Activated naive CD4-positive, alpha-beta T cell treated with anti-CD3 and anti-CD28 coated beads, Interleukin-2, amount 50 U/mL, for 24 hours (primary cell): ENCODE results near the gene TCP11L2.
"Not testable (repeated sequence)": the region's sequence is repeated elsewhere in the genome, so short reads cannot be mapped to it uniquely, and the experiment has no call there.

Source experiments
- H3K27ac Mint-ChIP-seq: one replicate; pipeline ENCODE4 v1.8.0; 2021; ENCODE audit warnings: mild to moderate bottlenecking, mixed read lengths
- H3K27me3 Mint-ChIP-seq: one replicate; pipeline ENCODE4 v1.8.0; 2021; ENCODE audit warnings: mixed read lengths
- H3K36me3 Mint-ChIP-seq: one replicate; pipeline ENCODE4 v1.8.0; 2021; ENCODE audit warnings: mixed read lengths
- H3K4me1 Mint-ChIP-seq: one replicate; pipeline ENCODE4 v1.8.0; 2021; ENCODE audit warnings: mixed read lengths
- H3K4me3 Mint-ChIP-seq: one replicate; pipeline ENCODE4 v1.8.0; 2021; ENCODE audit warnings: mild to moderate bottlenecking, mixed read lengths
- H3K9me3 Mint-ChIP-seq: one replicate; pipeline ENCODE4 v1.8.0; 2021; ENCODE audit warnings: mixed read lengths

The TCP11L2 gene

DNA sequence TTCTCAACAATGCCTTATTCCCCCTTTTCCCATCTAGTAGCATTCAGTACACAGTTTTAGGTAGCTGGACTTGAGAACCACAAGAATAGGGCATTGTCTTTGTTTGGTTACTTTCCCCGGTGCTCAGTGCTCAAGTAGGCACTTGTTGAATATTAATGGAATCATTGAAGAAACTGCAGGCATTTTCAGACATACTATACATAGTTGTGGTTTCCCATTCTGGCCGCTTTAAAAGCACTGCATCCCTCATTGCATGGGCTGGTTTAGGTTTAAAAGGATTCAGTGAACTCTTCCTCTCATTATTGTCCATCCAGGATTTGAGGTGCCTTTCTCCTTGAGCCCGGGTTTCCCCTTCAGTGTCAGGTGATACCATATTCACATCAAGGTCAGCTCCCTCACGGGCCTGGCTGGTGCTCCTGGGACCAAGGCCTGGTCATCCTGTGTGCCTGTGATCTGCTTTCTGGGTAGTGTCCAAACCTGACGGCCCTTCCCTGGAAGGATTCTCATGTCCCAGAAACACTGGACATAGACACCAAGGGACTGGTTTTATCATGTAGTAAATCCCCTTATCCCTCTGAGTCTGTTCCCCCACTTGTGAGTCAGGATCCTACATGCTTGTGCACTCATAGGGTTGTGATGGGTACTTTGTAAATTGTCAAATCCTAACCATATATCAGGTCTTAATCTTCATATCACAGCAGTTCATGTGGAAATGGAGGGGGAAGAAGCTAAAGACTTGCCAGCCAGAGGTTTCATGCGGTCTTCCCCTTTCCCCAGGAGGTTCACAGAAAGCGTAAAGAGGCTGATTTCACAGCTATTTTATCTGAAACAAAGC, 7.4 kb downstream of the TCP11L2 start:
- Mint-ChIP-seq H3K4me3 (no peak overlapping the region), H3K27ac (peak overlapping the region; percentile 74), H3K36me3 (peaks cover 11% of the 10 kb centered on the region), H3K9me3 (no peaks in the 10 kb centered on the region), H3K4me1 (peaks cover 69% of the 10 kb centered on the region), H3K27me3 (no peaks in the 10 kb centered on the region)

DNA sequence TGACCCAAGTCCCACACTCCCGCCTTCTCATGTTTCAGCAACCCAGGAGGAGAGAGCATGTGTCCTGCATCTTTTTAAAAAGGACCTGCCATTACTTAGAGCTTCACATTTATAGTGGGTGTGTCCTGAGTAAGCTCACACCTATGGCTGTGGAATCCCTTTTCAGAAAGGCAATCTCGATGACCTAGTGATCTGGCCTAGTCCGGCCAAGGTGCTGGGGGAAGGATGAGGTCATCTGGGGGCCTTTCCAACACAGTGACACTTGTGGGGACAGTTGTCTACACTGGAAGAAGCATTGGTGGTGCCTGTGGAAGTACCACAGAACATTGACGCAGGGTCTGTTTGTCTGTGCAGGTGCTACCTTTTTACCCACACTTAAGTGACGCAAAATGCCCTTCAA, 8.2 kb downstream of the TCP11L2 start:
- Mint-ChIP-seq H3K27me3 (no peaks in the 10 kb centered on the region), H3K27ac (peak overlapping the region; percentile 66), H3K4me3 (no peak overlapping the region), H3K36me3 (peaks cover 18% of the 10 kb centered on the region), H3K9me3 (no peaks in the 10 kb centered on the region), H3K4me1 (peaks cover 67% of the 10 kb centered on the region)

DNA sequence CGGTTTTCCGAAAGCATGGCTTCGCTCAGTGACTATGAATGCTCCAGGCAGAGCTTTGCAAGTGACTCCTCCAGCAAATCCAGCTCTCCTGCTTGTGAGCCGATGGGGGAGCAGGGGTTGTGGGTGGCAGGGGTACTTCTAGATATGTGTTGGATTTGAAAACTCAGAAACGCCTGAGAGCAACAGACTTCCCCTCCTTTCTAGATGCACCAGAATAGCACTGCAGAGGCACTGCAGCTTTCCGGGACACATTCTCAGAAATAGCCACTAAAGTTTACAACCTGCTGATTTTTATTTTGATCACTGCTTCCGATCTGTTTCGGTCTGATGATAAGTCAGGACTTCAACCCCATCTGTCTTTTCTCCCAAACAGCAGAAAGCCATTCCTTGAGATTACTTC, 8.6 kb downstream of the TCP11L2 start:
- H3K4me3 Mint-ChIP-seq: no peak overlapping the region
- H3K27ac Mint-ChIP-seq: peak overlapping the region; percentile 82

DNA sequence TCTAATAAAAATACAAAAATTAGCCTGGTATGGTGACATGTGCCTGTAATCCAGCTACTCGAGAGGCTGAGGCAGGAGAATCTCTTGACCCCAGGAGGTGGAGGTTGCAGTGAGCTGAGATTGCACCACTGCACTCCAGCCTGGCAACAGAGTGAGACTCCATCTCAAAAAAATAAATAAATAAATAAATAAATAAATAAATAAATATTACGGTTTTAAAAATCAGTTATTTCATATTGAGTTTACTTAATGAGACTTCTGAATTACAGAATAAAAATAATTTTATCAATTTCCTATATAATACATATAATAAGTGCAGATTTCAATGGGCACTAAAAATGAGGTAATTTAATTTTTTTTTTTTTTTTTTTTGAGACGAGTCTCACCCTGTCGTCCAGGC, 10.9 kb downstream of the TCP11L2 start:
- not testable (repeated sequence) for H3K9me3 Mint-ChIP-seq, H3K27ac Mint-ChIP-seq, H3K4me3 Mint-ChIP-seq, H3K27me3 Mint-ChIP-seq
- Mint-ChIP-seq H3K36me3 (peaks cover 27% of the 10 kb centered on the region), H3K4me1 (peaks cover 50% of the 10 kb centered on the region)

More for the DNA sequence above, 8.6 kb downstream of the TCP11L2 start:
- Mint-ChIP-seq H3K4me1 (peaks cover 66% of the 10 kb centered on the region), H3K27me3 (no peaks in the 10 kb centered on the region), H3K9me3 (no peaks in the 10 kb centered on the region), H3K36me3 (peaks cover 18% of the 10 kb centered on the region)

DNA sequence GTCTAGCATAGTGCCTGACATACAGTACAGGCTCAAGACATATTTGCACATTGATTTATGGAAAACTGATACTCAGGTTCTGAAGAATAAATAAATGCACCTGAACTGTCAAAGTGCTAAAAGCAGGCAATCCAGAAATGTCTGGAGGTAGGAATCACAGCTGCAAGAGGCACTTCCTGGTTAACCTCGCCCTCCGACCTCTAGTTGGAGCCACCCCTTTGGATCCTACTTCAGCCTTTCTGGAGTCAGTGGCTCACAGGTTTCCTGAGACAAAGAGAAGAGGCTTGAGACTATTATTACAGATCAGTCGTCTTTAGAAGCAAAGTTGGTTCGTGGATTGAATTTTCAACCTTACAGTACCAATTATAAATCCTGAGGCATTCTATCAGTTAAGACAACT, 13.0 kb downstream of the TCP11L2 start:
- Mint-ChIP-seq H3K4me3 (no peak overlapping the region), H3K27me3 (no peaks in the 10 kb centered on the region), H3K27ac (peak overlapping the region; percentile 77), H3K4me1 (peaks cover 29% of the 10 kb centered on the region), H3K9me3 (no peaks in the 10 kb centered on the region), H3K36me3 (peaks cover 21% of the 10 kb centered on the region)

DNA sequence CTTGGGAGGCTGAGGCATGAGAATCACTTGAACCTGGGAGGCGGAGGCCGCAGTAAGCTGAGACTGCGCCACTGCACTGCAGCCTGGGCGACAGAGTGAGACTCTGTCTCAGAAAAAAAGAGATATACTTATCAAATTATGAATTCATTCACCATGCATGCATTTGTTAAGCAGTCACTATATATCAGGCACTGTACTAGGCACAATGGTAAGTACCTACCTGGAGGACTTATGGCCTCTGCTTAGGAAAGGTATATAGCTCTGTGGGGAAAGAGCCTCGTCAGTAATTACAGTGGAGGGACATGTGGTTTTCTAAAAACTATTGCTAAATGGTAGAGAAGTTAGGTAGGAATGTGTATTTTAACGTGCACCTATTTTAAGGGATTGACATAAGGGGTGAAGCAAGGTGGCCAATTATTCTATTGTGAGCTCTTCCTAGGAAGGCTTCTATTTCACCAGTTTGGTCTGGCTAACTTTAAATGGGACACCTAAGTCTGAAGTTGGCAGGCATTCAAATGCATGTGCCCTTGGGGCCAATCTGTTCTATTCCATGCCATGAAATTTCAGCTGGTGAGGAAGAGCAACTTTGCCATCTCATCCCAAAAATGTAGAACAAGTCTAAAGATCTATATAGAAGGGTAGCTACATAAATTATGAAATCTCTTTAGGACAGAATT, 15.0 kb downstream of the TCP11L2 start:
- H3K9me3 Mint-ChIP-seq: no peaks in the 10 kb centered on the region
- H3K4me3 Mint-ChIP-seq: no peak overlapping the region
- no peaks in the 10 kb centered on the region for H3K27me3 Mint-ChIP-seq
- H3K36me3 Mint-ChIP-seq: peaks cover 23% of the 10 kb centered on the region
- peaks cover 14% of the 10 kb centered on the region for H3K4me1 Mint-ChIP-seq
- no peak overlapping the region for H3K27ac Mint-ChIP-seq

DNA sequence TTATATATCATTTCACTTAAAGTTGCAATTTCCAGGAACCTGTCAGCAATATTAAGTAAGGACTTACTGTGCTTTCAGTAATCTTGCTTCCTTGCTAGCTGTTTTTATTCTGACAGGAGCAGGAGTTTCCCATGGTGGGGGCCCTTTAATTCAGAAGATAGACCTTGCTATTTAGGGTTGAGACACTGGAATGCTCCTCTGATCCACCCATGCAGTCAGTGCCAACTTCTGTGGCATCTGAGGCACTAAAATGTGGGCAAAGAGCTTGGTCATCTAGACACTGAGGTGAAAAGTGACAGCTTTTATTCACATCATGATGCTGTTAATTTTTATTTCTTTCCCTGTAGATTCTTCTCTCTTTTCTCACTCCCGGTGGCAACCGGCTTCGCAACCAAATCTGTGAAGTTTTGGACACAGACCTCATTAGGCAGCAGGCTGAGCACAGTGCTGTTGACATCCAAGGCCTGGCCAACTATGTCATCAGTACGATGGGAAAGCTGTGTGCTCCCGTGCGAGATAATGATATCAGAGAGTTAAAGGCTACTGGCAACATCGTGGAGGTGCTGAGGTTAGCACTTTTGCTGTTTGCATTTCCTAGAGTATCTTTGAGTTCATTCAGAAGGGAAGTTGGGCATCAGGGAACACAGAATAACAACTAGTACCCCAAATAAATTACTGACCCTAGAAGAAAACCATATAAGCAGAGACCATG, 18.8 kb downstream of the TCP11L2 start:
- Mint-ChIP-seq H3K9me3 (no peaks in the 10 kb centered on the region), H3K4me1 (peaks cover 8% of the 10 kb centered on the region), H3K27ac (no peak overlapping the region), H3K36me3 (peaks cover 24% of the 10 kb centered on the region), H3K27me3 (no peaks in the 10 kb centered on the region), H3K4me3 (no peak overlapping the region)

DNA sequence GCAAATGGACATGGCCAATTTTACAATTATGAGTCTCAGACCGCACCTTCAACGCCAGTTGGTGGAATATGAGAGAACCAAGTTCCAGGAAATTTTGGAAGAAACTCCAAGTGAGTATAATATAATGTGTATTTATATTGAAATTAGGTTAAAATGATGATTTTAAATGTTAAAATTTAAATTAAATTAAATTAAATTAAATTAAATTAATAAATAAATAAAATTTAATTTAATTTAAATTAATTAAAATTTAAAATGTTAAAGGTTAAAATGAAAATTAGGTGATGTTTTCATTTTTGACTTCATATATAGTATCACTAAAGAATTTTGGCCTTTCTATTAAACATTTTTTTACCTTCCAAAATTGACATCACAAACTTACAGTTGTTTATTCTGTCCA, 21.0 kb downstream of the TCP11L2 start:
- Mint-ChIP-seq H3K4me3 (no peak overlapping the region), H3K27ac (no peak overlapping the region), H3K4me1 (peaks cover 5% of the 10 kb centered on the region), H3K36me3 (peaks cover 16% of the 10 kb centered on the region), H3K9me3 (no peaks in the 10 kb centered on the region), H3K27me3 (no peaks in the 10 kb centered on the region)

DNA sequence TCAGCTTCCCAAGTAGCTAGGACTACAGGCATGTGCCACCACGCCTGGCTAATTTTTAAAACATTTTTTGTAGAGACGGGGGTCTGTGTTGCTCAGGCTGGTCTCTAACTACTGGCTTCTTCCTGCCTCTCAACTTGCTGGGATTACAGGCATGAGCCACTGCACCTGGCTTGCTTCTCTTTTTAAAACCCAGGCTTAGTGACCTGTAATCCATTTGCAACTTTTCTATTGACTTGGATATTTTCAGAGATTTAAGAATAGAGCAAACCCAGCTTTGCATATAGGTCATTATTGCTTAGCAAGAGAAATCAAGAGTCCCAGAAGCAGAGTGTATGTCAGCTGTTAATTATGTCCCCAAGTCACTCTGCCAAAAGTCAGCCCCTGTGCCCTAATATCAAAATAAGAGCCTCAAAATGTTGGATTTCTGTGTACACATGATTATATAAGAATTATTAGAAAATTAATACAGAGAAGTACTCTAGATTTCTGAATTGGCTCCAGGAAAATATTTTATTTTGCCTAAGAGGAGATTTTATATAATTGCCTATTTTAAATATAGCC, 24.9 kb downstream of the TCP11L2 start:
- H3K27ac Mint-ChIP-seq: no peak overlapping the region
- peaks cover 20% of the 10 kb centered on the region for H3K36me3 Mint-ChIP-seq
- H3K4me1 Mint-ChIP-seq: peaks cover 8% of the 10 kb centered on the region
- H3K4me3 Mint-ChIP-seq: no peak overlapping the region
- H3K27me3 Mint-ChIP-seq: no peaks in the 10 kb centered on the region
- H3K9me3 Mint-ChIP-seq: no peaks in the 10 kb centered on the region

DNA sequence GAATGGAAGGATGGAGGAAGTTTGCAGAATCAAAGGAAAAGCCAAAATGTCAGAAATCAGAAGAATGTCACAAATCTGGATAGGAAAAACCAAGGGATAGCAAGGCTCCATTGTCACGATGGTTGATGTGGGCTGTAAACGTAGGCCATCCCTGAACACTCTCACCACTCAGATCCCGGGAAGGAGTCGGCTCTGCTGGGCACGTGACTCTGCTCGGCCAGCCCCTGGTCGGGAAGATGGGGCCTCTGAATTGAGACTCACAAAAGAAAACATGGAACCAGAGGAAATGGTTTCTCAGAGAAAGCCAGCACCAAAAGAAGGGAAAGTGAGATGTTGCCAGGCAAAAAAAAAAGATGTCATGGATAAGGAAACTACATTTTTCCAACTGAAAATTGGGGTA, 26.2 kb downstream of the TCP11L2 start:
- H3K36me3 Mint-ChIP-seq: peaks cover 20% of the 10 kb centered on the region
- no peaks in the 10 kb centered on the region for H3K27me3 Mint-ChIP-seq
- H3K9me3 Mint-ChIP-seq: no peaks in the 10 kb centered on the region
- H3K27ac Mint-ChIP-seq: no peak overlapping the region
- no peak overlapping the region for H3K4me3 Mint-ChIP-seq
- peaks cover 9% of the 10 kb centered on the region for H3K4me1 Mint-ChIP-seq

DNA sequence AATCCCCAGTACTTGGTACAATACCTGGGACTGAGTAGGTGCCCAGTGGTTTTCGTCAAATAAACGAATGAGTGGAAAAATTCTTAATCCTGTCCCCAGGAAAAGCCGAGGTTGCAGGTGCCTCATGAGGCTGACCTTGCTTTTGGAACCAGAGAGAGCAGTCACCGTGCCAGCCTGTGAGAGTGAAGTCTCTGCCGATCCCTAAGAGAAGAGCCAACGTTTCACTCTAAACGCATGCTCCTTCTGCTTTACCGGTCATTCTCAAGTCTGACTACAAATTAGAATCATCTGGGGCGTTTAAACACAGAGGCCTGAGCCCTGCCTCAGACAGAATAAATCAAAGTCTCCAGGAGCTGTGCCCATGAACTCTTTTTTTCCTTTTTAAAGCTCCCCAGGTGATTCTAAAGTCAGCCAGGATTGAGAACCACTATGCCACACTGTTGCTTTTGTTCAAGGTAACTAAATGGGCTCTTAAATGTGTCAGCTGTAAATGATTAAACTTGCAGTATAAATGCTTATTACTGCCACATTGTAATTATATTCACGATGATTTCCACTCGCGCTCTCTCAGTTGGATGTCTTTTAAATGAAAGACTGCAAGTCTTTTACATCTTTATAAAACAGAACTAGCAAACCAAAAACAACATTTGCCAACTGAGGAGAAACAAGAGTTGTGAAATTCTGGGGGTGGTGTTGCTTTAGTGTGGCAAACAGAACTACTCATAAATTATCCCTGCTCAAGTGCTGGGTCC, 26.9 kb downstream of the TCP11L2 start:
- Mint-ChIP-seq H3K4me1 (peaks cover 12% of the 10 kb centered on the region), H3K36me3 (peaks cover 15% of the 10 kb centered on the region), H3K27ac (no peak overlapping the region), H3K4me3 (no peak overlapping the region), H3K9me3 (no peaks in the 10 kb centered on the region), H3K27me3 (no peaks in the 10 kb centered on the region)

DNA sequence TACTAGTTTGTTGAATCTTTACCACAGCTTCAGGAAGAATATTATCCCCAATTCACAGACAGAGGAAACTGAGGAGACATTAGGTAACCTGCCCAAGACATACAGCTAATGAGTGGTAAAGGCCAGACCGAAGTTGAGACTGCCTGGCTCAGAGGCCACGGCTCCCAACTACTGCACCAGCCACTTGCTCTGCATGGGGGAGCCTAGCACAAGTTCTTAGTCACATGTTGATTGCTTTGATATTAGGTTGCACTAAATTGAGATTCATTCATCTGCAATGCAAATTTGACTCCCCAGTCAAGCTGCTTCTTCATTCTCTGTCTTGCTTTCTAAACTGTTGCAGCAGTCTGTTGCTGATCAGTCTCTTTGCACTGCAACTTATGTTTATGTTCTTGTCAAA, 29.1 kb downstream of the TCP11L2 start:
- H3K36me3 Mint-ChIP-seq: peaks cover 17% of the 10 kb centered on the region
- no peak overlapping the region for H3K27ac Mint-ChIP-seq
- no peaks in the 10 kb centered on the region for H3K9me3 Mint-ChIP-seq
- H3K27me3 Mint-ChIP-seq: no peaks in the 10 kb centered on the region
- H3K4me3 Mint-ChIP-seq: no peak overlapping the region
- H3K4me1 Mint-ChIP-seq: peaks cover 14% of the 10 kb centered on the region

DNA sequence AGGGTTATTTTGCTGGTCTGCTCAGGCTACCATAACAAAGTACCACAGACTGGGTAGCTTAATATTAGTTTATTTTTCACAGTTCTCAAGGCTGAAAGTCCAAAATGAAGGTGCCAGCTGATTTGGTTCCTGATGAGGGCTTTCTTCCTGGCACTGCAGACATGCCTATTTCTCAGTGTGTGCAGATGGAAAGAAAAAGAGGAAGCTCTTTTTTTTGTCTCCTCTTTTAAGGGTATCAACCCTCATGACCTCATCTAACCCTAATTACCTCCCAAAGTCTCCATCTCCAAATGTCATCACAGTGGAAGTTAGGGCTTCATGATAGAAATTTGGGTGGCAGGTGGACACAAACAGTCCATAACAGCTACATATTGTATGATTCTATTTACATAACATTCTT, 30.0 kb downstream of the TCP11L2 start:
- H3K36me3 Mint-ChIP-seq: peaks cover 20% of the 10 kb centered on the region
- no peak overlapping the region for H3K4me3 Mint-ChIP-seq
- peaks cover 14% of the 10 kb centered on the region for H3K4me1 Mint-ChIP-seq
- H3K9me3 Mint-ChIP-seq: no peaks in the 10 kb centered on the region
- H3K27me3 Mint-ChIP-seq: no peaks in the 10 kb centered on the region
- H3K27ac Mint-ChIP-seq: no peak overlapping the region

DNA sequence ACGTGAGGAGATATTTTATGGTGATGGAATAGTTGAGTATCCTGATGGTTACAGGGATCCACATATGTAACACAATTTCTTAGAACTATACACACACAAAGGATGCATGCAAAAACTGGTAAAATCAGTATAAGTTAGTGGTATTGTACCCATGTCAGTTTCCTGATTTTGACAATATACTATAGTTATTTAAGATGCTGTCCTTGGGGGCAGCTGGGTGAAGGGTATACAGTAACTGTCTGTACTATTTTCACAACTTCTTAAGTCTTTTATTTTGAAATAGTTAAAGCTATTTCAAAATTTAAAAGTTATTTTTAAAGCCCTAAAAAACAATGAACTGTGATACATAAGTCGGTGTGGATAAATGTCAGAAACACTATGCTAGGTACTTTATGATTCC, 30.5 kb downstream of the TCP11L2 start:
- Mint-ChIP-seq H3K4me1 (peaks cover 16% of the 10 kb centered on the region), H3K27me3 (no peaks in the 10 kb centered on the region), H3K36me3 (peaks cover 22% of the 10 kb centered on the region), H3K4me3 (no peak overlapping the region), H3K27ac (no peak overlapping the region), H3K9me3 (no peaks in the 10 kb centered on the region)

DNA sequence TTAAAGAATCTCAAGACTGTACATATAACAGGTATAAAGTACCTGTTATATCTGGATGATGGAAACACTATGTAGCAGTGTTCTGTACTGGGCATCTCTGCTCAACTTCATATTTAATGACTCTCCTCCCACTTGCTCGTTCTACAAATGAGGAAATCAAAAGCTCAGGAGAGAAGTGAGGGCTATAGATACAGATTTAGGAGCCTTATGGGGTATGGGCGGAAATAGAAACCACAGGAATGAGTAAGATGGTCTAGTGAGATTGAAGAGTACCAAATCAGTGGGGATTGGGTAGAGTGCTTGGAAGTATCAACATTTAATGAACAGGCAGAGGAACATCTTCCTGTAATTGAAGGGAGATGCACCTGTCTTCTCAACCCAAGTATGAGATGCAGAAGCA, 31.2 kb downstream of the TCP11L2 start:
- peaks cover 16% of the 10 kb centered on the region for H3K4me1 Mint-ChIP-seq
- H3K4me3 Mint-ChIP-seq: no peak overlapping the region
- H3K27me3 Mint-ChIP-seq: no peaks in the 10 kb centered on the region
- peaks cover 22% of the 10 kb centered on the region for H3K36me3 Mint-ChIP-seq
- no peak overlapping the region for H3K27ac Mint-ChIP-seq
- H3K9me3 Mint-ChIP-seq: no peaks in the 10 kb centered on the region
